GM10847 (cell line): ENCODE results near the gene HOXB6.

ENCODE experiments used
- POLR2A ChIP-seq: IDR thresholded peaks from 2 replicates; pipeline ENCODE4 v1.6.1; 2011; ENCODE audit not compliant: insufficient read length; ENCODE audit errors: extremely low read depth

HOXB6 gene

DNA sequence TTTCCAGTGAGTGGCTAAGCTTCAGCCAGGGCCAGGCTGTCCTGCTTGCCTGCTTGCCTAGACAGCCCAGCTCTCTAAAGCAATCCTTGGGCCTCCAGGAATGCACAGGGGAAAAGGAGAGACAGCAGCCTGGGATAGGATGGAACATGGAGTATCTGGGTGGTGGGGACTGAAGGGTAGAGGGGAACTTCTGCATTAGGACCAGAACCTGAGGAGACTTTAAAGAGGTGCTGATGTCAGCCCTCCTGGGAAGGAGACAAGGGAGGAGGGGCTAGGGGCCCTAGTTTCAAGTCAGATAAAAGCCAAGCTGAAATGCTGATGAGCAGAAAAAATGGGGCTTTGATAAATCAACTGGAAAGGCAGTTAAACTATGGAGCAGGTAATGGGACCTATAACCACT, 4.2 kb upstream of the HOXB6 start:
- no peak for TF ChIP-seq POLR2A

GRCh38 chr17:48608494-48608834, 3.7 kb upstream of the HOXB6 start:
- TF ChIP-seq POLR2A = no peak

- no peak for TF ChIP-seq POLR2A
These were observed 2.3 kb upstream of the HOXB6 start for GRCh38 chr17:48606892-48607614.

- no peak for TF ChIP-seq POLR2A
These were observed 1.5 kb upstream of the HOXB6 start for GRCh38 chr17:48605991-48606891.

DNA sequence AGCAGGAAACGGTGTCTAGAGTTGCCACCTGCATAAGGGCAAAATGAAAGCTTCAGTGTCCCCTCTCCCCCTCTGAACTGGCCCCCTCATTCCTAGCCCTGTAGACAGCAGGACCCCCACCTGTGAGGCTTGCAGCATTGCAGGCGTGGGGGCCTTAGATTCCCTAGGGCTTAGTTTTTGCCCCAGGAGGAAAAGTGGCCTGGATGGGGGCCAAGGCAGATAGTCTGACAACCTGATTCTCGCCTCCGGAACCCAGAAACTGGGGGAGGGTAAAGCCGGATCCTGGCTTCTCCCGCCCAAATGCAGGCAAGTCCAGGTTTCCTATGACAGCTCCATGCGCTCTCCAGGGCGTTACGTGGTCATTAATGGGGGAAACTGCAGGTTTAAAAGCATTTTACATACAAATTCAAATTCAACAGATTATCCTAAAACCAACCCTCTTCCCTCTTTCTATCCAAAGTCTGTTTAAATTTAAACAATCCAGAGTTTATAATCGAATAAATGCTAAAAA, 678 bp upstream of the HOXB6 start:
- no peak for TF ChIP-seq POLR2A

DNA sequence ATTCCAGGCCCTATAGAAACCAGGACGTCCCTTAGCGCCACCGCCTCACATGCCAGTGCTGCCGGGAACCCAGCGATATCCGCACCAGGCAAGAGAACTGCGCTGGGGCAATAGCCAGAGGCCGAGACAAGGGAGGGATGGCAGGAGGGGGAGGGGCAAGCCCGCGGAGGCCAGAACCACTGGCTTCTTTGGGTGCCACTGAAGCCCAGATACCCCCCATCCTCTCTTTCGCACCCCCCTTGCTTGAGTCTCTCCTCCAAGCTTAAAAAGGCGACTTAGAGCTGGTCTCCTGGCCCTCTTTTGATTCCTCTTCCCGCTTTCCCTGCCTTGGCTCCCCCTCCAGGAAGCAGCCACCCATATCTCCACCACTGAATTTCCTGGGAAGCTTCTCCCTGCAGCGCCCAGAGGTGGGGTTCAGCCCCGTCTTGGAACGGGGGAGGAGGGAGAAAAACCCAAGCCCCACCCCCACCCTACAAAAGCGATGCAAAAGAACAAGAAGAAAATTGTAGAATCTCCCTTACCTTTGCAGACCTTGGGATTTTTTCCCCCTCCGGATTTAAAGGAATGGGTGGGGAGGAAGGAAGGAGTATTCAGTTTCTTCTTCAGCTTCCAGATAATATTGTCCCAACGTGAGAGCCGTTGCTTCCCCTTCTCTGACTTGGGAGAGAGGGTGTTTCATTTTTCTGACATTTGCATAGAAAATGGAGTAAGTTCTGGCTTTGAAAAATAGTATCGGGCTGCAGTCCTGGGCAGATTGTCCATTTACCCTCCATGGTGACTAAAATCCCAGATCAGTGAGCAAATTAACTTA, 622 bp downstream of the HOXB6 start:
- no peak for TF ChIP-seq POLR2A

- TF ChIP-seq POLR2A = no peak
These were observed 3.0 kb downstream of the HOXB6 start for GRCh38 chr17:48601539-48602425.

DNA sequence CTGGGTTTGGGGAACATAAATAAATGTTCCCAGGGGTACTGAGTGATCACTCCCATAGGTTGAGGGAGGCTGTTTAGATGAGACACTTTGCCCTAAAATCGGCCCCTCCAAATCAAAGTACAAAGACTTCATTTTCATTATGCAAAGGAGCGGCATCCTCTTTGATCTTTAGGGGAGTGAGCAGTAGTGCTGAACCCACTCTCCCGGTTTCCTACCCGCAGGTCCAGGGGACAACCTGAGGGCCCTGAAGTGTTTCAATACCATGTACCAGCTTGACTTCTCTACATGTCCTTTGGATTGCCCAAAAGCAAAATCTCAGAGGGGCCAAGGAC, 3.6 kb downstream of the HOXB6 start:
- TF ChIP-seq POLR2A = no peak

GRCh38 chr17:48600244-48601098, 4.3 kb downstream of the HOXB6 start:
- no peak for TF ChIP-seq POLR2A

GRCh38 chr17:48599354-48599753, 5.4 kb downstream of the HOXB6 start:
- TF ChIP-seq POLR2A = no peak

DNA sequence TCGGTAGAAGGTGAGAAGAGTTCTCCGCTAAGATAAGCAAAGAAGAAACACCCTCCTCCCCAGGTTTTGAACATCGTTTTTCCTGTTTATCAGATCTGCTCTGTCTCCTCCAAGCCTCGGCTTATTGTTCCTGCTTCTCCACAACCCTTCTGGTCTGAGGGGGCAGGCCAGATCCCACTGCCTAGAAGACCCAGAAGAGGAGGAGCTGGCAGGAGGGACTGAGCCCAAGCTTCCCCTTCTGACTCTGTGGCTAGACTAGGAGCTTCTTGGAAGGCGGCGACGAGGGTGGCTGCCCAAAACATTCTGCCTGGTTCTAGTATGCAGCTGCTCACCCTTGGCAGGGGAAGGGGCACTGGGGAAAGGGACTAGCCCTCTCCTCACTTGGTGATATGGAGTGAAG, 6.0 kb downstream of the HOXB6 start:
- no peak for TF ChIP-seq POLR2A

DNA sequence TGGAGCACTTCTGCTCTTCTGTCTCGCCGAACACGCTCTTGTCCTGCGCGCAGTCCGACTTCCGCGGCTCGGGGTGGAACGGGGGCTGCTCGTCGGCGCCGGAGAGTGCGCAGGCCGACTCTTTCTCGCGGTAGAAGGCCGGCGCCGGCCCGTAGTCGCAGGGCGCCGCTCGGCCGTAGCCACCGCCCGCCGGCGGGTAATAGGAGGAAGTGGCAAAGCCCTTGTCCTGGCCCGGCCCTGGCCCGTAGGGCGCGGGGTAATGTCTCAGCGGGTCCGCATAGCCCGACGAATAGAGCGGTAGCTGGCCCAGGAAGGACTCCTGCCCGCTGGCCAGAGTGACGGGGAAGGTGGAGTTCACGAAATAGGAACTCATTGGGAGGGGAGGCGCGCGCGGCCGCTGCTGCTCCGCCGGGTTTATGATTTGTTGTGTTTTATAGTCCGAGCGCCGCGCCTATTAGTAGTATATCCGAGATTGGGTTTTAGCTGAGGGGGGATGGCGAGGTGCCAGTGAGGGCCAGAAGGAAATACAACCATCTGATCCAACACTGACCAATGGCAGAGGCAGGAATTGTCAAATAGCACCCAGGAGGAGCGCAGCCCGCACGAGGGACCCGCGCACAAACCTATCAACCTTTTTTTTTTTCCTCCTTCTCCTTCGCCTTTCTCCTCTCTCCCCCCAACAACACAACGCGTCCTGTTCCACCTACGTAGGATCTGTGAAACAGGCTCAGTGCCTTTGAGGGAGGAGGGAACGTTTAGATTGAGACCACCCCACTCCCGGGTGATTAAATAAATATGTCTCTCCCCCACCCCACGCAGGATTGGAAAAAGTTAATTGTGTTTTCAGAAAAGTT, 6.8 kb downstream of the HOXB6 start:
- no peak for TF ChIP-seq POLR2A

DNA sequence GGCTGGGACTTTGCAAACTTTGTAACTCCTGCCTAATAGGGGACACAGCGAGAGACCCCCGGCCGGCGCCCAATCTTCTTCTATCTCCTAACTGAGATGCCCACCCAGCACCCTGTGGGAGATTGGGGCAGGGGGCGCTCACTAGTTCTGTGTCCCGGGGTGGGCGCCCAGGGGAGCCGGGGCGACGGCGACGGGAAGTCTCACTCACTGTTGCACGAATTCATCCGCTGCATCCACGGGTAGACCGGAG, 7.3 kb downstream of the HOXB6 start:
- no peak for TF ChIP-seq POLR2A
